H9 (cell line): ENCODE measurements around the gene ZMIZ1. TPM values are rescaled to one million over a fixed set of nuclear protein-coding genes. Genes with fewer than 3 reads are reported as not detected.
A peak's percentile ranks its signal among the peaks of the same experiment; 100 is the strongest.

Experiments used
- DNase-seq: peaks from one replicate; pipeline ENCODE4 v3.0.0-alpha.2; 2017
- H2AFZ ChIP-seq: one replicate; pipeline ENCODE4 v1.6.1; 2013; ENCODE audit warnings: mild to moderate bottlenecking, low read length, control low read depth, moderate library complexity
- H2AK5ac ChIP-seq: 2 replicates; pipeline ENCODE4 v1.6.1; 2013; ENCODE audit warnings: low read length, control low read depth, mixed read lengths; ENCODE audit not compliant: insufficient read length
- H2BK120ac ChIP-seq: one replicate; pipeline ENCODE4 v1.6.1; 2013; ENCODE audit warnings: low read depth, mild to moderate bottlenecking, low read length, control low read depth, inconsistent platforms; ENCODE audit not compliant: poor library complexity, severe bottlenecking
- H2BK12ac ChIP-seq: 2 replicates; pipeline ENCODE4 v1.6.1; 2013; ENCODE audit warnings: low read length, control low read depth, mixed read lengths, low read depth; ENCODE audit not compliant: insufficient read length
- H2BK15ac ChIP-seq: 2 replicates; pipeline ENCODE4 v1.6.1; 2013; ENCODE audit warnings: low read depth, low read length, control low read depth
- H2BK20ac ChIP-seq: one replicate; pipeline ENCODE4 v1.6.1; 2013; ENCODE audit warnings: low read depth, mild to moderate bottlenecking, low read length, control low read depth, inconsistent platforms; ENCODE audit not compliant: poor library complexity, severe bottlenecking
- H2BK5ac ChIP-seq: 2 replicates; pipeline ENCODE4 v1.6.1; 2013; ENCODE audit warnings: low read length, control low read depth, mixed read lengths; ENCODE audit not compliant: insufficient read length
- H3K14ac ChIP-seq: 2 replicates; pipeline ENCODE4 v1.6.1; 2013; ENCODE audit warnings: low read length, control low read depth; ENCODE audit not compliant: insufficient read depth
- H3K18ac ChIP-seq: 2 replicates; pipeline ENCODE4 v1.6.1; 2013; ENCODE audit warnings: low read depth, mild to moderate bottlenecking, mixed read lengths, low read length, control low read depth; ENCODE audit not compliant: insufficient read length
- H3K23ac ChIP-seq: 2 replicates; pipeline ENCODE4 v1.6.1; 2013; ENCODE audit warnings: low read length, control low read depth, mixed read lengths, low read depth; ENCODE audit not compliant: insufficient read length
- H3K23me2 ChIP-seq: 2 replicates; pipeline ENCODE4 v1.6.1; 2013; ENCODE audit warnings: low read depth, mild to moderate bottlenecking, mixed read lengths, low read length, control low read depth; ENCODE audit not compliant: insufficient read length, poor library complexity, severe bottlenecking
- H3K27ac ChIP-seq: 2 replicates; pipeline ENCODE4 v1.5.1; 2013; ENCODE audit warnings: low read length, control low read depth, mixed read lengths, low read depth; ENCODE audit not compliant: insufficient read length
- H3K27me3 ChIP-seq: 2 replicates; pipeline ENCODE4 v1.6.1; 2013; ENCODE audit warnings: low read length, control low read depth, inconsistent platforms; ENCODE audit not compliant: insufficient read depth
- H3K4ac ChIP-seq: 2 replicates; pipeline ENCODE4 v1.6.1; 2013; ENCODE audit warnings: low read depth, mild to moderate bottlenecking, control low read depth, inconsistent platforms, low read length, moderate library complexity
- H3K4me1 ChIP-seq: 2 replicates; pipeline ENCODE4 v1.6.1; 2013; ENCODE audit warnings: low read length, control low read depth, inconsistent platforms; ENCODE audit not compliant: insufficient read depth
- H3K4me2 ChIP-seq: 2 replicates; pipeline ENCODE4 v1.6.1; 2013; ENCODE audit warnings: low read length, control low read depth, mixed read lengths; ENCODE audit not compliant: insufficient read length, insufficient read depth
- H3K56ac ChIP-seq: 2 replicates; pipeline ENCODE4 v1.6.1; 2013; ENCODE audit warnings: low read depth, mild to moderate bottlenecking, mixed read lengths, low read length, control low read depth; ENCODE audit not compliant: insufficient read length
- H3K79me1 ChIP-seq: 2 replicates; pipeline ENCODE4 v1.6.1; 2013; ENCODE audit warnings: low read depth, mild to moderate bottlenecking, moderate library complexity, low read length, control low read depth, inconsistent platforms; ENCODE audit not compliant: insufficient read depth, poor library complexity, severe bottlenecking
- H3K79me2 ChIP-seq: 2 replicates; pipeline ENCODE4 v1.6.1; 2013; ENCODE audit warnings: low read length, control low read depth, inconsistent platforms; ENCODE audit not compliant: insufficient read depth
- H3K9ac ChIP-seq: 2 replicates; pipeline ENCODE4 v1.6.1; 2013; ENCODE audit warnings: low read length, control low read depth, mixed read lengths; ENCODE audit not compliant: insufficient read length; ENCODE audit errors: extremely low read depth
- H3K9me3 ChIP-seq: one replicate; pipeline ENCODE4 v1.6.1; 2013; ENCODE audit warnings: low read depth, low read length, inconsistent platforms; ENCODE audit not compliant: control insufficient read depth
- H3T11ph ChIP-seq: one replicate; pipeline ENCODE4 v1.6.1; 2013; ENCODE audit warnings: mild to moderate bottlenecking, low read length, control low read depth, inconsistent platforms
- H4K20me1 ChIP-seq: one replicate; pipeline ENCODE4 v1.6.1; 2013; ENCODE audit not compliant: control insufficient read depth, insufficient read length, insufficient read depth
- H4K5ac ChIP-seq: 2 replicates; pipeline ENCODE4 v1.6.1; 2013; ENCODE audit warnings: low read depth, mild to moderate bottlenecking, mixed read lengths, low read length, control low read depth; ENCODE audit not compliant: insufficient read length
- H4K8ac ChIP-seq: replicated peaks from 2 replicates; pipeline ENCODE4 v1.6.1; 2013; ENCODE audit warnings: low read length, control low read depth, mixed read lengths, low read depth; ENCODE audit not compliant: insufficient read length
- H4K91ac ChIP-seq: 2 replicates; pipeline ENCODE4 v1.6.1; 2013; ENCODE audit warnings: low read depth, mild to moderate bottlenecking, moderate library complexity, mixed read lengths, low read length, control low read depth; ENCODE audit not compliant: insufficient read length
- H3K27ac Mint-ChIP-seq, 3 experiments: 2 replicates in 2 of 3; 3 replicates in 1 of 3; pipeline ENCODE4 v1.8.0; 2020 to 2021; ENCODE audit warnings: mixed read lengths in 3 of 3, mild to moderate bottlenecking in 1 of 3, moderate library complexity in 1 of 3
- H3K27me3 Mint-ChIP-seq: 2 replicates; pipeline ENCODE4 v1.8.0; 2021; ENCODE audit warnings: low read depth, mild to moderate bottlenecking, moderate library complexity, mixed read lengths
- H3K36me3 Mint-ChIP-seq, 3 experiments: 2 replicates in 2 of 3; 3 replicates in 1 of 3; pipeline ENCODE4 v1.8.0; 2020 to 2021; ENCODE audit warnings: low read depth in 3 of 3, mixed read lengths in 3 of 3; ENCODE audit not compliant: insufficient read depth in 1 of 3
- H3K4me1 Mint-ChIP-seq, 2 experiments: 2 replicates each; pipeline ENCODE4 v1.8.0; 2020; ENCODE audit warnings: mixed read lengths in 2 of 2
- H3K4me3 Mint-ChIP-seq, 2 experiments: 2 replicates in 1 of 2; 3 replicates in 1 of 2; pipeline ENCODE4 v1.8.0; 2020 to 2021; ENCODE audit warnings: mild to moderate bottlenecking in 2 of 2, mixed read lengths in 2 of 2, moderate library complexity in 1 of 2
- H3K9me3 Mint-ChIP-seq, 2 experiments: 2 replicates in 1 of 2; 3 replicates in 1 of 2; pipeline ENCODE4 v1.8.0; 2020; ENCODE audit warnings: mild to moderate bottlenecking in 2 of 2, mixed read lengths in 2 of 2, moderate library complexity in 1 of 2
- WGBS: extraction: QIAGEN DNeasy Blood & Tissue Kit; methylation state at CpG from one replicate; pipeline ENCODE4 v1.1.7; 2013; ENCODE audit warnings: missing lambda C conversion rate, low lambda C conversion rate, mixed read lengths; ENCODE audit not compliant: insufficient read length; ENCODE audit errors: extremely low coverage; 5-methylcytosine and 5-hydroxymethylcytosine counted together
- total RNA-seq: library from RNA; stranded (reverse); gene quantifications from 2 replicates; pipeline ENCODE4 v1.2.1, GENCODE V29; 2021
- TF ChIP-seq, protein P1 (sequence below): fragments of 200-600 bp; sonication (generic); conservative IDR thresholded peaks from 3 replicates; pipeline ENCODE4 v1.8.0; 2021; ENCODE audit warnings: antibody characterized with exemption, mild to moderate bottlenecking

Gene ZMIZ1
- total RNA-seq, 1 experiment from 2014 or later: 36.9 TPM

DNA sequence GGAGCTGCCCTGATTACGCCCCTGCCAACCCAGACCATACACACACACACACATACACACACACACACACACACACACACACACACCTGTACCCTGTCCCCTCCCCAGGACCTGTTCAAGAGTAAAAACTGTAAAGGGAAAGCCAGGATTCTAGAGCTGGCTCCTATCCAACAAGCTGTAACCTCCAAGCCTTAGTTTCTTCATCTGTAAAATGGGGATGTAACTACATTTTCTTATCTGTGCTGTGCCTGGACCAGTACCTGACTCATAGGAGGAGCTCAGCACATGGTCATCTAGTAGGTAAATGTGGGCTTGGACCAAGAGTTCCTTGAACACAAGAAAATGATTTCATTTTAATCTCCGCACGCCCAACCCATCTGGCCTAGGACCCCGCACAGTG, 128.8 kb downstream of the ZMIZ1 start:
- Histone ChIP-seq H4K20me1 (no peaks in the 10 kb centered on the region), H4K91ac (peak overlapping the region; percentile 78), H2BK120ac (no peak overlapping the region), H3K79me2 (no peaks in the 10 kb centered on the region), H3K4me1 (peaks cover 3% of the 10 kb centered on the region; the same call in 1 of the 2 replicates), H4K5ac (no peak overlapping the region), H3K56ac (no peak overlapping the region), H3K14ac (no peak overlapping the region), H2BK20ac (no peak overlapping the region), H3K9me3 (no peaks in the 10 kb centered on the region), H3T11ph (no peak overlapping the region), H3K79me1 (no peaks in the 10 kb centered on the region), H3K4ac (no peak overlapping the region), H3K18ac (no peak overlapping the region), H2BK15ac (no peak overlapping the region), H2AK5ac (no peak overlapping the region), H3K23me2 (no peaks in the 10 kb centered on the region), H4K8ac (no peak overlapping the region), H3K4me2 (no peak overlapping the region), H3K23ac (no peak overlapping the region), H2AFZ (no peak overlapping the region), H2BK12ac (no peak overlapping the region), H3K9ac (no peak overlapping the region), H3K27ac (no peak overlapping the region), H3K27me3 (no peaks in the 10 kb centered on the region), H2BK5ac (no peak overlapping the region)
- DNase-seq: no peak
- Mint-ChIP-seq H3K27ac (no peak overlapping the region), H3K9me3 (no peaks in the 10 kb centered on the region), H3K4me3 (no peak overlapping the region), H3K36me3 (peaks cover 2 to 6% (median 5%) of the 10 kb centered on the region in 3 experiments; a peak in 5 of 7 replicates), H3K27me3 (no peaks in the 10 kb centered on the region; the same call in 1 of the 2 replicates), H3K4me1 (peaks cover 5 to 22% of the 10 kb centered on the region in 2 experiments; a peak in 3 of 4 replicates)
- TF ChIP-seq, protein P1, sequence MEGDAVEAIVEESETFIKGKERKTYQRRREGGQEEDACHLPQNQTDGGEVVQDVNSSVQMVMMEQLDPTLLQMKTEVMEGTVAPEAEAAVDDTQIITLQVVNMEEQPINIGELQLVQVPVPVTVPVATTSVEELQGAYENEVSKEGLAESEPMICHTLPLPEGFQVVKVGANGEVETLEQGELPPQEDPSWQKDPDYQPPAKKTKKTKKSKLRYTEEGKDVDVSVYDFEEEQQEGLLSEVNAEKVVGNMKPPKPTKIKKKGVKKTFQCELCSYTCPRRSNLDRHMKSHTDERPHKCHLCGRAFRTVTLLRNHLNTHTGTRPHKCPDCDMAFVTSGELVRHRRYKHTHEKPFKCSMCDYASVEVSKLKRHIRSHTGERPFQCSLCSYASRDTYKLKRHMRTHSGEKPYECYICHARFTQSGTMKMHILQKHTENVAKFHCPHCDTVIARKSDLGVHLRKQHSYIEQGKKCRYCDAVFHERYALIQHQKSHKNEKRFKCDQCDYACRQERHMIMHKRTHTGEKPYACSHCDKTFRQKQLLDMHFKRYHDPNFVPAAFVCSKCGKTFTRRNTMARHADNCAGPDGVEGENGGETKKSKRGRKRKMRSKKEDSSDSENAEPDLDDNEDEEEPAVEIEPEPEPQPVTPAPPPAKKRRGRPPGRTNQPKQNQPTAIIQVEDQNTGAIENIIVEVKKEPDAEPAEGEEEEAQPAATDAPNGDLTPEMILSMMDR: no peak
- no CpG with 5 or more reads among the region's 4 CpGs for WGBS
